ENCODE results near the gene ANKRD11. TPM values are rescaled to one million over a fixed set of nuclear protein-coding genes. Genes with fewer than 3 reads are reported as not detected.
A peak's percentile ranks its signal among the peaks of the same experiment; 100 is the strongest.

ANKRD11 gene
- polyA plus RNA-seq, 1 experiment: 48.1 TPM

- Histone ChIP-seq H3K27me3 (ENCODE audit: control insufficient read depth, insufficient read depth, low read length) (no peaks in the 10 kb centered on the region), H3K9me3 (ENCODE audit: control insufficient read depth, insufficient read depth, low read length) (no peaks in the 10 kb centered on the region), H3K27ac (ENCODE audit: low read depth, low read length) (no peak overlapping the region), H3K4me3 (ENCODE audit: low read depth, low read length) (no peak overlapping the region)
- POLR2A ChIA-PET: interaction anchor here (0.6 to 1.4 kb wide), 2 partner anchors 63 to 69 kb away, joined by 3 to 4 read pairs; no protein-coding TSS in a partner anchor
- no peak for DNase-seq (ENCODE audit: low read depth, low spot score)
- CTCF ChIA-PET: no interaction called here
- TF ChIP-seq CTCF (IDR thresholded peaks at IDR 0.05; ENCODE audit: low read depth, low read length): no peak
Measured at GRCh38 chr16:89361751-89362539, 128.4 kb downstream of the ANKRD11 start.

DNA sequence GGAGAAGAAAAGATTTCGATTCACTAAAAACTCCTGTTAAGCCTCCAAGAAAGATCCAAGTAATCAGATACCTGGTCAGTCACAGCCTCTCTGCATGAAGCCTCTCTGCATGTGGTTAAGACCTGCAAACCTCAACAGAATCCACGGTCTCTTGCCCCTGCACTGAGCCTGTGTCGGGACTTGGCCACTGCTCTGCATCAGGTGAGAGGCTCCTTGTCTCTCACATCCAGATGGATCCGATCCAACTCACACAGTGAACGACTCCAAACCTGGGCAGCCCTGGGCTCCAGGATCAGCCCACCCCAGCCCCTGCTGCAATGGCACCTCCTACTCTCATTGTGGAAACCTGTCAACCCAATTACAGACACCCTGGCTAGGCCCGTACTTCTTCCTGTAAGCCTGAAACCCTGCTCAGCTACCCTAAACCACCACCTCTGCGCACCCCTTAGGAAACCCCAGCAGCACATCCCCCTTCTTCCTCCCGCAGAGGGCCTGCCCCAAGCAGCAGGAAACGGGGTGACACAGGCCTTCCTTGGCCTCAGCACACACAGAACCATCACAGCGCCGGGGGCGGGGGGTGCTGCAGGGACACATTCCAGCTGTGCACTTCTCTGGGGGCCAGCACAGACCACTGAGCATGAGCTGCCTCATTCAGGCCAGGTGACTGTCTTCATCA lies 129.5 kb downstream of the ANKRD11 start:
- no peak for TF ChIP-seq CTCF (IDR thresholded peaks at IDR 0.05; ENCODE audit: low read depth, low read length)
- DNase-seq (ENCODE audit: low read depth, low spot score): no peak
- ChIA-PET POLR2A (interaction anchor here (1.4 kb wide), 1 partner anchor 70 kb away, joined by 4 read pairs; no protein-coding TSS in a partner anchor), CTCF (no interaction called here)
- no peaks in the 10 kb centered on the region for H3K9me3 ChIP-seq (ENCODE audit: control insufficient read depth, insufficient read depth, low read length)
- H3K4me3 ChIP-seq (ENCODE audit: low read depth, low read length): no peak overlapping the region
- H3K27ac ChIP-seq (ENCODE audit: low read depth, low read length): no peak overlapping the region
- H3K27me3 ChIP-seq (ENCODE audit: control insufficient read depth, insufficient read depth, low read length): no peaks in the 10 kb centered on the region

DNA sequence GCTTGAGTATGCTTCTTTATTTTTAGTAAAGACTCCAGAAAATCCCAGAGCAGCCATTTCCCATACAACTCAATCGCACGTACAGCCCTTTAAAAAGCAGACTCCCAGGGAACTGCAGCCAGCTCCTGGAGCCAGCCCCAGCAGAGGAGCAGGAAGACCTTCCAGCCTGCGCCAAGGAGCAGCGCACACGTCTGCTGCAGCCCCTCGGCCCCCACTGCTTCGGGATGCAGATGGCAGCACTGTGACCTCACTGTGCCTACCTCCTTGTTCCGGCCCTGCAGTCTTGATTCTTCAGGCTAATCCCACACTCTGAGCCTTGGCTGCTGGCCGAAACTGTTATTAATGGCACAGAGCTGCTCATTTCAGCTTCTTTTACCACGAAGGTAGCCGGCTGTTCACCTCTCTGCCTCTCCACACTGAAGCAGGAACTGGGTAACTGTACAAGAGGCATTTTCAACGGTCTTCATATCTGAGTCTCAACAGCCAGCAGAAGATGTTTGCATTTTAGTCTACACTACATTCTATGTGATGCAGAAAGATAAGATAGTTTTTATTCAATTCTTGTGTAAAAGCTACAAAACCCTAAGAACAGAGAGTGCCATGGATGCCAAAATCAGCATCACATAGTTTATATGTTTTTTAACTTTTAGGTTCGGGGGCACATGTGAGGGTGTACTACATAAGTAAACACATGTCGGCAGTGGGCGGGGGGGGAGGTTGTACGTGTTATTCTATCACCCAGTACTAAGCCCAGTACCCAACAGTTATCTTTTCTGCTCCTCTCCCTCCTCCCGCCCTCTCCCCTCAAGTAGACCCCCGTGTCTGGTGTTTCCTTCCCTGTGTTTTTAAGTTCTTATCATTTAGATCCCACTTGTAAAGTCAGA lies 130.9 kb downstream of the ANKRD11 start:
- no peak for DNase-seq (ENCODE audit: low read depth, low spot score)
- Histone ChIP-seq H3K9me3 (ENCODE audit: control insufficient read depth, insufficient read depth, low read length) (no peaks in the 10 kb centered on the region), H3K4me3 (ENCODE audit: low read depth, low read length) (no peak overlapping the region), H3K27me3 (ENCODE audit: control insufficient read depth, insufficient read depth, low read length) (no peaks in the 10 kb centered on the region), H3K27ac (ENCODE audit: low read depth, low read length) (peak overlapping the region; percentile 31)
- CTCF ChIA-PET: interaction anchor here (0.5 kb wide), 1 partner anchor 14 kb away, joined by 7 read pairs; no protein-coding TSS in a partner anchor
- TF ChIP-seq CTCF (IDR thresholded peaks at IDR 0.05; ENCODE audit: low read depth, low read length): no peak
- POLR2A ChIA-PET: no interaction called here

DNA sequence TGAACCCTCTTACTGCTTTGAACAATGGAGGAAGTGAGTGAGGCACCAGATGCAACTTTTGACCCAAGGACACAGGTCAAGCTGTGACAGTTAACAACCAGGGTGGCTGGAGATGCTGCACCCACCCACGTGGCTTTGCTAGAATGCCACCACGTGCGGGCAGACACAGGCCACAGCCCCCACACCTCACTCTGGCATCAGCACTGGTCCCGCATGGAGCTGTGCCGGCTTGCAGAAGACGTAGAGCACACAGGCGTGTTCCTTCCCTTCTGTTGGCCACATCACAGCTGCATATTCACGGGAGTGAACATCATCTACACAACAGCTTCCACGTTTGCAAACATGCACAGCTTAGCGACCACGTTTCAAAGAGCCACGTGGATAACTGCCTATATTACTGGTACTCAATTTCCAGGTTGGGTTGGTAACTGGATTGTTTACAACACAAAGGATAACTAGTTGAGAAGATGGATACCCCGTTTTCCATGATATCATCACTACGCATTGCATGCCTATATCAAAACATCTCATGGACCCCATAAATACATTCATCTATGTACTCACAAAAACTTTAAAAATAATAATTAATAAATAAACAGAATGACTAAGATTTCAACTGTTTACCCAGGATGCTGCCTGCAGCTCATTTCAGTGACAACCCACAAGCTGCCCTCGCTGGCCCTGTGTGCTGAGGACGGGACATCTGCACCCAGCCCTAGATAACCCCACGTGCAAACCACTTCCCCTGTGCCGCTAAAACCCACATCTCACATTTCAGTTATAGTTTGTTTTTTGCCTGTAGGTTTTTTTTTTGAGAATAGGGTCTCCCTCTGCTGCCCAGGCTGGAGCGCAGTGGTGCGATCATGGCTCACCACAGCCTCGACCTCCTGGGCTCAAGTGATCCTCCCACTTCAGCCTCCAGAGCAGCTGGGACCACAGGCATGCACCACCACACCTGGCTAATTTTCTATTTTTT lies 132.0 kb downstream of the ANKRD11 start:
- ChIA-PET POLR2A (no interaction called here), CTCF (no interaction called here)
- H3K9me3 ChIP-seq (ENCODE audit: control insufficient read depth, insufficient read depth, low read length): no peaks in the 10 kb centered on the region
- H3K4me3 ChIP-seq (ENCODE audit: low read depth, low read length): no peak overlapping the region
- no peaks in the 10 kb centered on the region for H3K27me3 ChIP-seq (ENCODE audit: control insufficient read depth, insufficient read depth, low read length)
- TF ChIP-seq CTCF (IDR thresholded peaks at IDR 0.05; ENCODE audit: low read depth, low read length): no peak
- no peak overlapping the region for H3K27ac ChIP-seq (ENCODE audit: low read depth, low read length)
- DNase-seq (ENCODE audit: low read depth, low spot score): no peak
